ENCODE measurements around the gene LRRC45. TPM values are rescaled to one million over a fixed set of nuclear protein-coding genes. Genes with fewer than 3 reads are reported as not detected.

LRRC45 gene
- total and polyA plus RNA-seq, 9 of the 15 experiments (the other 6 are each of a cell fraction or from before 2014, with no cell fraction given): 3.5 to 21.5 (median 11.2) TPM; not detected in 2

DNA sequence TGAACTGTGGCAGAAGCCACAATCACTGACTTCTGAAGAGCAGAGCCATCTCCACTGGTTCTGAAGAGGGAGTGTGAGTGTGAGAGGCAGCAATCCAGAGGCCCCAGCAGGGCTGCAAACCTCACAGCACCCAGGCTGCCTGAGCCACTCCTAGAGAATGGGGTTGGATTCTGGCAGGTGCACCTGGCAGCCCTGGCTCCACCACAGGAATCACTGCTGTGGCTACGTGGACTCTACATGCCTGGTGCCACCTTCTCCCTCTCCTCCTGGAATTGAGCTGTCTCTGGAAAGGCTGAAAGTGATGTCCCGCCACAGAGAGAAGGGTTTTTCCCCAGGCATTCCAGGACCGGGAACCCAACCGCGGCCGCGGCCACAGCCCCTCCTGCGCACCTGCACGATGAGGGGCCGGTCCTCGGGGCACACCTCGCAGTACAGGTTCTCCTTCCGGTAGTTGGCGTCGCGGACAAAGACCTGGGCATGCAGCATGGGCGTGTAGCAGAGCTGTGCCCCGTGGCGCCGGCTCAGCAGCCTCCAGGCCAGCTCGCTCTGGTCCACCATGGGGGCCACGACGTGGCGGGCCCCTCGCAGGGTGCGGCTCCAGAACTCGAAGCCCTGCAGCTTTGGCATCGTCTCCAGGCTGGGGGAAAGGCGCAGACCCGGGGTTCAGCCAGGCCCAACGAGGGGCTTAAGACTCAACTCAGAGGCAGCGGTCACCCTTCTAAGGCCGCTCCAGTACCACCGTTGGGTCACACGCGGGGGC, 41.5 kb downstream of the LRRC45 start (continued):
- TF ChIP-seq, protein P1, sequence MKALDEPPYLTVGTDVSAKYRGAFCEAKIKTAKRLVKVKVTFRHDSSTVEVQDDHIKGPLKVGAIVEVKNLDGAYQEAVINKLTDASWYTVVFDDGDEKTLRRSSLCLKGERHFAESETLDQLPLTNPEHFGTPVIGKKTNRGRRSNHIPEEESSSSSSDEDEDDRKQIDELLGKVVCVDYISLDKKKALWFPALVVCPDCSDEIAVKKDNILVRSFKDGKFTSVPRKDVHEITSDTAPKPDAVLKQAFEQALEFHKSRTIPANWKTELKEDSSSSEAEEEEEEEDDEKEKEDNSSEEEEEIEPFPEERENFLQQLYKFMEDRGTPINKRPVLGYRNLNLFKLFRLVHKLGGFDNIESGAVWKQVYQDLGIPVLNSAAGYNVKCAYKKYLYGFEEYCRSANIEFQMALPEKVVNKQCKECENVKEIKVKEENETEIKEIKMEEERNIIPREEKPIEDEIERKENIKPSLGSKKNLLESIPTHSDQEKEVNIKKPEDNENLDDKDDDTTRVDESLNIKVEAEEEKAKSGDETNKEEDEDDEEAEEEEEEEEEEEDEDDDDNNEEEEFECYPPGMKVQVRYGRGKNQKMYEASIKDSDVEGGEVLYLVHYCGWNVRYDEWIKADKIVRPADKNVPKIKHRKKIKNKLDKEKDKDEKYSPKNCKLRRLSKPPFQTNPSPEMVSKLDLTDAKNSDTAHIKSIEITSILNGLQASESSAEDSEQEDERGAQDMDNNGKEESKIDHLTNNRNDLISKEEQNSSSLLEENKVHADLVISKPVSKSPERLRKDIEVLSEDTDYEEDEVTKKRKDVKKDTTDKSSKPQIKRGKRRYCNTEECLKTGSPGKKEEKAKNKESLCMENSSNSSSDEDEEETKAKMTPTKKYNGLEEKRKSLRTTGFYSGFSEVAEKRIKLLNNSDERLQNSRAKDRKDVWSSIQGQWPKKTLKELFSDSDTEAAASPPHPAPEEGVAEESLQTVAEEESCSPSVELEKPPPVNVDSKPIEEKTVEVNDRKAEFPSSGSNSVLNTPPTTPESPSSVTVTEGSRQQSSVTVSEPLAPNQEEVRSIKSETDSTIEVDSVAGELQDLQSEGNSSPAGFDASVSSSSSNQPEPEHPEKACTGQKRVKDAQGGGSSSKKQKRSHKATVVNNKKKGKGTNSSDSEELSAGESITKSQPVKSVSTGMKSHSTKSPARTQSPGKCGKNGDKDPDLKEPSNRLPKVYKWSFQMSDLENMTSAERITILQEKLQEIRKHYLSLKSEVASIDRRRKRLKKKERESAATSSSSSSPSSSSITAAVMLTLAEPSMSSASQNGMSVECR (CRISPR knock-in tag; IDR thresholded peaks at IDR 0.05): 0 out of 2 replicates have a peak, but pooled peaks have one; percentile 14
- peak; percentile 10; the same call in 1 of the 2 replicates for TF ChIP-seq ZC3H4 (CRISPR knock-in tag; IDR thresholded peaks at IDR 0.05; ENCODE audit: borderline replicate concordance)
- TF ChIP-seq, protein P2, sequence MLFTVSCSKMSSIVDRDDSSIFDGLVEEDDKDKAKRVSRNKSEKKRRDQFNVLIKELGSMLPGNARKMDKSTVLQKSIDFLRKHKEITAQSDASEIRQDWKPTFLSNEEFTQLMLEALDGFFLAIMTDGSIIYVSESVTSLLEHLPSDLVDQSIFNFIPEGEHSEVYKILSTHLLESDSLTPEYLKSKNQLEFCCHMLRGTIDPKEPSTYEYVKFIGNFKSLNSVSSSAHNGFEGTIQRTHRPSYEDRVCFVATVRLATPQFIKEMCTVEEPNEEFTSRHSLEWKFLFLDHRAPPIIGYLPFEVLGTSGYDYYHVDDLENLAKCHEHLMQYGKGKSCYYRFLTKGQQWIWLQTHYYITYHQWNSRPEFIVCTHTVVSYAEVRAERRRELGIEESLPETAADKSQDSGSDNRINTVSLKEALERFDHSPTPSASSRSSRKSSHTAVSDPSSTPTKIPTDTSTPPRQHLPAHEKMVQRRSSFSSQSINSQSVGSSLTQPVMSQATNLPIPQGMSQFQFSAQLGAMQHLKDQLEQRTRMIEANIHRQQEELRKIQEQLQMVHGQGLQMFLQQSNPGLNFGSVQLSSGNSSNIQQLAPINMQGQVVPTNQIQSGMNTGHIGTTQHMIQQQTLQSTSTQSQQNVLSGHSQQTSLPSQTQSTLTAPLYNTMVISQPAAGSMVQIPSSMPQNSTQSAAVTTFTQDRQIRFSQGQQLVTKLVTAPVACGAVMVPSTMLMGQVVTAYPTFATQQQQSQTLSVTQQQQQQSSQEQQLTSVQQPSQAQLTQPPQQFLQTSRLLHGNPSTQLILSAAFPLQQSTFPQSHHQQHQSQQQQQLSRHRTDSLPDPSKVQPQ (CRISPR knock-in tag; IDR thresholded peaks at IDR 0.05; ENCODE audit: borderline replicate concordance): no peak
